Measurements from ENCODE around the gene MINDY4.

DNA sequence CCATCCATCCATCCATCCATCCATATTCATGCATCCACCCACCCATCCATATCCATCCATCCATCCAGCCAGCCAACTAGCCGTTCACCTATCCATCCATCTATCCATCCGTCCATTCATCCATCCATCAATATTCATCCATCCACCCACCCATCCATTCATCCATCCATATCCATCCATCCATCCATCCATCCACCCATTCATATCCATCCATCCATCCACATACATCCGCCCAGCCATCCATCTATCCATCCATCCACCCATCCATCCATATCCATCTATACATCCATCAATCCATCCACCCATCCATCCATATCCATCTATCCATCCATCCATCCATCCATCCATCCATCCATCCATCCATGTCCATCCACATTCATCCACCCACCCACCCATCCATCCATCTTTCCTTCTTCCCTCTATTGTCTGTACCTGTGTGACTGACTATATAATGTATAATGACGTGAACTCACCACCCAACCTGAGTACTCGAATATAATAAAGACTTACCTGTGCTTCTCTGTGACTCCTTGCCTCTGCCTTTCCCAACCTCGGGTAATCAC, 16.8 kb upstream of the MINDY4 start:
- TF ChIP-seq, protein P1, sequence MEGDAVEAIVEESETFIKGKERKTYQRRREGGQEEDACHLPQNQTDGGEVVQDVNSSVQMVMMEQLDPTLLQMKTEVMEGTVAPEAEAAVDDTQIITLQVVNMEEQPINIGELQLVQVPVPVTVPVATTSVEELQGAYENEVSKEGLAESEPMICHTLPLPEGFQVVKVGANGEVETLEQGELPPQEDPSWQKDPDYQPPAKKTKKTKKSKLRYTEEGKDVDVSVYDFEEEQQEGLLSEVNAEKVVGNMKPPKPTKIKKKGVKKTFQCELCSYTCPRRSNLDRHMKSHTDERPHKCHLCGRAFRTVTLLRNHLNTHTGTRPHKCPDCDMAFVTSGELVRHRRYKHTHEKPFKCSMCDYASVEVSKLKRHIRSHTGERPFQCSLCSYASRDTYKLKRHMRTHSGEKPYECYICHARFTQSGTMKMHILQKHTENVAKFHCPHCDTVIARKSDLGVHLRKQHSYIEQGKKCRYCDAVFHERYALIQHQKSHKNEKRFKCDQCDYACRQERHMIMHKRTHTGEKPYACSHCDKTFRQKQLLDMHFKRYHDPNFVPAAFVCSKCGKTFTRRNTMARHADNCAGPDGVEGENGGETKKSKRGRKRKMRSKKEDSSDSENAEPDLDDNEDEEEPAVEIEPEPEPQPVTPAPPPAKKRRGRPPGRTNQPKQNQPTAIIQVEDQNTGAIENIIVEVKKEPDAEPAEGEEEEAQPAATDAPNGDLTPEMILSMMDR (conservative IDR thresholded peaks at IDR 0.05; ENCODE audit: low read depth, low read length), result no peak
- TF ChIP-seq, protein P2, sequence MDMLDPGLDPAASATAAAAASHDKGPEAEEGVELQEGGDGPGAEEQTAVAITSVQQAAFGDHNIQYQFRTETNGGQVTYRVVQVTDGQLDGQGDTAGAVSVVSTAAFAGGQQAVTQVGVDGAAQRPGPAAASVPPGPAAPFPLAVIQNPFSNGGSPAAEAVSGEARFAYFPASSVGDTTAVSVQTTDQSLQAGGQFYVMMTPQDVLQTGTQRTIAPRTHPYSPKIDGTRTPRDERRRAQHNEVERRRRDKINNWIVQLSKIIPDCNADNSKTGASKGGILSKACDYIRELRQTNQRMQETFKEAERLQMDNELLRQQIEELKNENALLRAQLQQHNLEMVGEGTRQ (IDR thresholded peaks at IDR 0.05; ENCODE audit: low read depth, low read length), result no peak
- TF ChIP-seq SMC3 (IDR thresholded peaks at IDR 0.05; ENCODE audit: low read depth, low read length) (no peak), POLR2A (IDR thresholded peaks at IDR 0.05; ENCODE audit: low read depth, low read length) (no peak), RFX5 (IDR thresholded peaks at IDR 0.05; ENCODE audit: low read depth, low read length) (no peak), BHLHE40 (IDR thresholded peaks at IDR 0.05; ENCODE audit: low read depth, low read length) (no peak), MAFK (IDR thresholded peaks at IDR 0.05; ENCODE audit: low read depth, low read length) (no peak), FOS (IDR thresholded peaks at IDR 0.05; ENCODE audit: low read depth, low read length) (no peak), RCOR1 (IDR thresholded peaks at IDR 0.05; ENCODE audit: insufficient replicate concordance, low read length) (no peak)
- TF ChIP-seq, protein P3, sequence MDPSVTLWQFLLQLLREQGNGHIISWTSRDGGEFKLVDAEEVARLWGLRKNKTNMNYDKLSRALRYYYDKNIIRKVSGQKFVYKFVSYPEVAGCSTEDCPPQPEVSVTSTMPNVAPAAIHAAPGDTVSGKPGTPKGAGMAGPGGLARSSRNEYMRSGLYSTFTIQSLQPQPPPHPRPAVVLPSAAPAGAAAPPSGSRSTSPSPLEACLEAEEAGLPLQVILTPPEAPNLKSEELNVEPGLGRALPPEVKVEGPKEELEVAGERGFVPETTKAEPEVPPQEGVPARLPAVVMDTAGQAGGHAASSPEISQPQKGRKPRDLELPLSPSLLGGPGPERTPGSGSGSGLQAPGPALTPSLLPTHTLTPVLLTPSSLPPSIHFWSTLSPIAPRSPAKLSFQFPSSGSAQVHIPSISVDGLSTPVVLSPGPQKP (IDR thresholded peaks at IDR 0.05; ENCODE audit: borderline replicate concordance, low read depth, low read length), result no peak

Data from IMR-90 (cell line).